Measurements from ENCODE around the gene SPATA25. TPM values are rescaled to one million over a fixed set of nuclear protein-coding genes. Genes with fewer than 3 reads are reported as not detected.

The SPATA25 gene
- total RNA-seq, 1 experiment from 2014 or later: 5.8 TPM

GRCh38 chr20:45918182-45918737 lies 30.8 kb upstream of the SPATA25 start:
- Mint-ChIP-seq H3K4me3 (ENCODE audit: low read depth, unreplicated experiment) (no peak overlapping the region), H3K27ac (ENCODE audit: unreplicated experiment) (no peak overlapping the region)

GRCh38 chr20:45917790-45918141 lies 30.3 kb upstream of the SPATA25 start:
- intact Hi-C loops (cut with micrococcal nuclease; ENCODE audit: unreplicated experiment): no loop called here
- Mint-ChIP-seq H3K9me3 (ENCODE audit: low read depth, unreplicated experiment) (no peaks in the 10 kb centered on the region), H3K27me3 (ENCODE audit: unreplicated experiment) (peaks cover 45% of the 10 kb centered on the region), H3K36me3 (ENCODE audit: insufficient read depth, unreplicated experiment) (no peaks in the 10 kb centered on the region), H3K27ac (ENCODE audit: unreplicated experiment) (no peak overlapping the region), H3K4me1 (ENCODE audit: low read depth, unreplicated experiment) (no peaks in the 10 kb centered on the region), H3K4me3 (ENCODE audit: low read depth, unreplicated experiment) (no peak overlapping the region)
- BruUV-seq (replicated peaks): no TSS peak
- CTCF ChIA-PET: interaction anchor here (1.0 to 1.1 kb wide), 2 partner anchors 18 to 26 kb away, joined by 3 to 5 read pairs; no protein-coding TSS in a partner anchor
- no peak for DNase-seq
- TF ChIP-seq, protein P1, sequence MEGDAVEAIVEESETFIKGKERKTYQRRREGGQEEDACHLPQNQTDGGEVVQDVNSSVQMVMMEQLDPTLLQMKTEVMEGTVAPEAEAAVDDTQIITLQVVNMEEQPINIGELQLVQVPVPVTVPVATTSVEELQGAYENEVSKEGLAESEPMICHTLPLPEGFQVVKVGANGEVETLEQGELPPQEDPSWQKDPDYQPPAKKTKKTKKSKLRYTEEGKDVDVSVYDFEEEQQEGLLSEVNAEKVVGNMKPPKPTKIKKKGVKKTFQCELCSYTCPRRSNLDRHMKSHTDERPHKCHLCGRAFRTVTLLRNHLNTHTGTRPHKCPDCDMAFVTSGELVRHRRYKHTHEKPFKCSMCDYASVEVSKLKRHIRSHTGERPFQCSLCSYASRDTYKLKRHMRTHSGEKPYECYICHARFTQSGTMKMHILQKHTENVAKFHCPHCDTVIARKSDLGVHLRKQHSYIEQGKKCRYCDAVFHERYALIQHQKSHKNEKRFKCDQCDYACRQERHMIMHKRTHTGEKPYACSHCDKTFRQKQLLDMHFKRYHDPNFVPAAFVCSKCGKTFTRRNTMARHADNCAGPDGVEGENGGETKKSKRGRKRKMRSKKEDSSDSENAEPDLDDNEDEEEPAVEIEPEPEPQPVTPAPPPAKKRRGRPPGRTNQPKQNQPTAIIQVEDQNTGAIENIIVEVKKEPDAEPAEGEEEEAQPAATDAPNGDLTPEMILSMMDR (IDR thresholded peaks at IDR 0.05; ENCODE audit: unreplicated experiment): no peak

More at GRCh38 chr20:45918182-45918737, 30.8 kb upstream of the SPATA25 start:
- TF ChIP-seq, protein P1 (IDR thresholded peaks at IDR 0.05; ENCODE audit: unreplicated experiment): no peak
- CTCF ChIA-PET: interaction anchor here (1.0 to 1.1 kb wide), 2 partner anchors 18 to 26 kb away, joined by 3 to 5 read pairs; no protein-coding TSS in a partner anchor
- no TSS peak for BruUV-seq (replicated peaks)
- Mint-ChIP-seq H3K27me3 (ENCODE audit: unreplicated experiment) (peaks cover 41% of the 10 kb centered on the region), H3K36me3 (ENCODE audit: insufficient read depth, unreplicated experiment) (no peaks in the 10 kb centered on the region), H3K9me3 (ENCODE audit: low read depth, unreplicated experiment) (no peaks in the 10 kb centered on the region), H3K4me1 (ENCODE audit: low read depth, unreplicated experiment) (no peaks in the 10 kb centered on the region)
- intact Hi-C loops (cut with micrococcal nuclease; ENCODE audit: unreplicated experiment): no loop called here
- no peak for DNase-seq

GRCh38 chr20:45913116-45913515 lies 25.7 kb upstream of the SPATA25 start:
- no peaks in the 10 kb centered on the region for H3K9me3 Mint-ChIP-seq (ENCODE audit: low read depth, unreplicated experiment)
- H3K27me3 Mint-ChIP-seq (ENCODE audit: unreplicated experiment): peaks cover 39% of the 10 kb centered on the region
- intact Hi-C loops (cut with micrococcal nuclease; ENCODE audit: unreplicated experiment): no loop called here
- peaks cover 9% of the 10 kb centered on the region for H3K4me1 Mint-ChIP-seq (ENCODE audit: low read depth, unreplicated experiment)
- H3K4me3 Mint-ChIP-seq (ENCODE audit: low read depth, unreplicated experiment): no peak overlapping the region
- TF ChIP-seq, protein P1 (IDR thresholded peaks at IDR 0.05; ENCODE audit: unreplicated experiment): no peak
- DNase-seq: no peak
- BruUV-seq (replicated peaks): no TSS peak
- H3K36me3 Mint-ChIP-seq (ENCODE audit: insufficient read depth, unreplicated experiment): peaks cover 14% of the 10 kb centered on the region
- H3K27ac Mint-ChIP-seq (ENCODE audit: unreplicated experiment): no peak overlapping the region
- CTCF ChIA-PET: no interaction called here

DNA sequence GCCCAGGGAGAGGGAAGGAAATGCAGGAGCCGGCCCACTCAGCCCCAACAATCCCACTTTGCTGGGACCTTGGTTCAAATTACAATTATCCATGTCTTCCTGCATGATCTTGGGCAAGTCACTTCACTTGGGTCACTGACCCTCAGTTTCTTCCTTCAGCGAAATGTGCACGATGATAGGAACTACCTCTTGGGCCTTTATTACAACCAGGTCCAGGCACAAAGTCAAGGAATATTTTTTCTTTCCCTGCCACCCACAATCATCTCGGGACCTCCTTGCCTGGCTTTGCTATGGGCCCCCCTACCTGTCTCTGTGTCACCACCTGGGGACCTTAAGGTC lies 24.9 kb upstream of the SPATA25 start:
- Mint-ChIP-seq H3K27me3 (ENCODE audit: unreplicated experiment) (peaks cover 39% of the 10 kb centered on the region), H3K4me1 (ENCODE audit: low read depth, unreplicated experiment) (peaks cover 9% of the 10 kb centered on the region), H3K9me3 (ENCODE audit: low read depth, unreplicated experiment) (no peaks in the 10 kb centered on the region), H3K27ac (ENCODE audit: unreplicated experiment) (no peak overlapping the region), H3K36me3 (ENCODE audit: insufficient read depth, unreplicated experiment) (peaks cover 14% of the 10 kb centered on the region), H3K4me3 (ENCODE audit: low read depth, unreplicated experiment) (peak overlapping the region; percentile 62)
- TF ChIP-seq, protein P1 (IDR thresholded peaks at IDR 0.05; ENCODE audit: unreplicated experiment): no peak
- DNase-seq: no peak
- CTCF ChIA-PET: no interaction called here
- intact Hi-C loops (cut with micrococcal nuclease; ENCODE audit: unreplicated experiment): no loop called here
- BruUV-seq (replicated peaks): no TSS peak

All from Calu3 (cell line).